Measurements from ENCODE around the gene BDKRB2.

Gene BDKRB2

DNA sequence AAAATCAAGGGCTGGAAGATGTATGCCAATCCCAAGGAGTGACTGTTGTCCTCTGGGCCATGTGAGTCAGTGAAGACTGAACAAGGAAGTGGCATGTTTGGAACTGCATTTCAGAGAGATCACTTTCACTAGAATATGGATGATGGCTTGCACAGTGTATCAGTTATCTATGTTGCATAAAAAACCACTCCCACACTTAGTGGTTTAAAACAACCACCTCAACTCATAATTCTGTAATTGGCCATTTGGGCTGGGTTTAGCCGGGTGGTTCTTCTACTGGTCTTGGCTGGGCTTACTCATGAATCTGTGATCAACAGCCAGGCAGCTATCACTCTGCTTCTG, 66.8 kb downstream of the BDKRB2 start:
- no peaks in the 10 kb centered on the region for H3K79me2 ChIP-seq (ENCODE audit: low read length)
- H3K4me3 ChIP-seq (ENCODE audit: low read length): no peak overlapping the region
- H3K27me3 ChIP-seq (replicated peaks; ENCODE audit: insufficient read depth, low read length): no peaks in the 10 kb centered on the region
- H2AFZ ChIP-seq (ENCODE audit: low read length): no peak overlapping the region
- H4K20me1 ChIP-seq (ENCODE audit: insufficient read depth, low read length): no peaks in the 10 kb centered on the region
- no peaks in the 10 kb centered on the region for H3F3A ChIP-seq (ENCODE audit: insufficient read depth, low read length)
- no peaks in the 10 kb centered on the region for H3K9me2 ChIP-seq (replicated peaks; ENCODE audit: insufficient read depth, low read length)
- no peak for TF ChIP-seq EZH2phosphoT487 (IDR thresholded peaks at IDR 0.05; ENCODE audit: low read length)
- no peak for TF ChIP-seq EZH2 (optimal IDR thresholded peaks at IDR 0.05; ENCODE audit: low read depth, low read length)
- TF ChIP-seq, protein P1, sequence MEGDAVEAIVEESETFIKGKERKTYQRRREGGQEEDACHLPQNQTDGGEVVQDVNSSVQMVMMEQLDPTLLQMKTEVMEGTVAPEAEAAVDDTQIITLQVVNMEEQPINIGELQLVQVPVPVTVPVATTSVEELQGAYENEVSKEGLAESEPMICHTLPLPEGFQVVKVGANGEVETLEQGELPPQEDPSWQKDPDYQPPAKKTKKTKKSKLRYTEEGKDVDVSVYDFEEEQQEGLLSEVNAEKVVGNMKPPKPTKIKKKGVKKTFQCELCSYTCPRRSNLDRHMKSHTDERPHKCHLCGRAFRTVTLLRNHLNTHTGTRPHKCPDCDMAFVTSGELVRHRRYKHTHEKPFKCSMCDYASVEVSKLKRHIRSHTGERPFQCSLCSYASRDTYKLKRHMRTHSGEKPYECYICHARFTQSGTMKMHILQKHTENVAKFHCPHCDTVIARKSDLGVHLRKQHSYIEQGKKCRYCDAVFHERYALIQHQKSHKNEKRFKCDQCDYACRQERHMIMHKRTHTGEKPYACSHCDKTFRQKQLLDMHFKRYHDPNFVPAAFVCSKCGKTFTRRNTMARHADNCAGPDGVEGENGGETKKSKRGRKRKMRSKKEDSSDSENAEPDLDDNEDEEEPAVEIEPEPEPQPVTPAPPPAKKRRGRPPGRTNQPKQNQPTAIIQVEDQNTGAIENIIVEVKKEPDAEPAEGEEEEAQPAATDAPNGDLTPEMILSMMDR (IDR thresholded peaks at IDR 0.05; ENCODE audit: low read length): no peak
- H3K4me2 ChIP-seq (ENCODE audit: low read depth, low read length): no peak overlapping the region
- H3K36me3 ChIP-seq (replicated peaks; ENCODE audit: insufficient read depth, low read length): no peaks in the 10 kb centered on the region
- no peaks in the 10 kb centered on the region for H3K9me3 ChIP-seq (replicated peaks; ENCODE audit: insufficient read depth, low read length)
- H3K4me1 ChIP-seq (ENCODE audit: low read length): no peaks in the 10 kb centered on the region
- no peak for DNase-seq
- no peak overlapping the region for H3K9ac ChIP-seq (ENCODE audit: low read length)
- no peak overlapping the region for H3K27ac ChIP-seq (ENCODE audit: low read length)

GRCh38 chr14:96272777-96273473, 68.3 kb downstream of the BDKRB2 start:
- Histone ChIP-seq H3K36me3 (replicated peaks; ENCODE audit: insufficient read depth, low read length) (no peaks in the 10 kb centered on the region), H3K9me3 (replicated peaks; ENCODE audit: insufficient read depth, low read length) (no peaks in the 10 kb centered on the region)

DNA sequence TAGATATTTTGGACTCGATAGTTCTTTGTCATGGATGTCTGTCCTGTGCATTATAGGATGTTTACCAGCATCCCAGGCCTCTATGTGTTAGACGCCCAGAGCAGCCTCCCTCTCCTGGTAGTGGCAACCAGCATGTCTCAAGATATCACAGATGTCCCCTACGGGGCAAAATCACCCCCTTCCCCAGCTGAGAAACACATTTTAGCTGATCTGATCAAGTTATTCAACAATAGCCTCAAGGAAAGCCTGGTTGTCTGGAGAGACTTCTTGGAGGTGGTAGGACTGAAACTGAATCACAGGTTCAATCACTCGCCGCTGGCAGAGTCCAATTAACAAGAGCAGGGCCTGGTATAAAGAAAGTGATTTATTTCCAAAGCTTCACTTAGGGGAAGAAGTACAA, 69.0 kb downstream of the BDKRB2 start:
- Histone ChIP-seq H3K9ac (ENCODE audit: low read length) (no peak overlapping the region), H3K27me3 (replicated peaks; ENCODE audit: insufficient read depth, low read length) (no peaks in the 10 kb centered on the region), H4K20me1 (ENCODE audit: insufficient read depth, low read length) (no peaks in the 10 kb centered on the region), H3F3A (ENCODE audit: insufficient read depth, low read length) (no peaks in the 10 kb centered on the region), H3K79me2 (ENCODE audit: low read length) (no peaks in the 10 kb centered on the region), H3K4me3 (ENCODE audit: low read length) (no peak overlapping the region), H3K4me2 (ENCODE audit: low read depth, low read length) (no peak overlapping the region), H3K27ac (ENCODE audit: low read length) (no peak overlapping the region), H3K36me3 (replicated peaks; ENCODE audit: insufficient read depth, low read length) (no peaks in the 10 kb centered on the region), H3K9me3 (replicated peaks; ENCODE audit: insufficient read depth, low read length) (no peaks in the 10 kb centered on the region), H2AFZ (ENCODE audit: low read length) (no peak overlapping the region), H3K9me2 (replicated peaks; ENCODE audit: insufficient read depth, low read length) (no peaks in the 10 kb centered on the region), H3K4me1 (ENCODE audit: low read length) (no peaks in the 10 kb centered on the region)
- no peak for DNase-seq
- TF ChIP-seq, protein P1 (IDR thresholded peaks at IDR 0.05; ENCODE audit: low read length): no peak
- TF ChIP-seq EZH2phosphoT487 (IDR thresholded peaks at IDR 0.05; ENCODE audit: low read length) (no peak), EZH2 (optimal IDR thresholded peaks at IDR 0.05; ENCODE audit: low read depth, low read length) (no peak)

More at GRCh38 chr14:96272777-96273473, 68.3 kb downstream of the BDKRB2 start:
- no peaks in the 10 kb centered on the region for H3K4me1 ChIP-seq (ENCODE audit: low read length)
- H3K27ac ChIP-seq (ENCODE audit: low read length): no peak overlapping the region
- H3K9me2 ChIP-seq (replicated peaks; ENCODE audit: insufficient read depth, low read length): no peaks in the 10 kb centered on the region
- no peaks in the 10 kb centered on the region for H3F3A ChIP-seq (ENCODE audit: insufficient read depth, low read length)
- no peaks in the 10 kb centered on the region for H3K79me2 ChIP-seq (ENCODE audit: low read length)
- H2AFZ ChIP-seq (ENCODE audit: low read length): no peak overlapping the region
- no peak for TF ChIP-seq EZH2 (optimal IDR thresholded peaks at IDR 0.05; ENCODE audit: low read depth, low read length)
- TF ChIP-seq, protein P1 (IDR thresholded peaks at IDR 0.05; ENCODE audit: low read length): no peak
- TF ChIP-seq EZH2phosphoT487 (IDR thresholded peaks at IDR 0.05; ENCODE audit: low read length): no peak
- no peaks in the 10 kb centered on the region for H3K27me3 ChIP-seq (replicated peaks; ENCODE audit: insufficient read depth, low read length)
- H4K20me1 ChIP-seq (ENCODE audit: insufficient read depth, low read length): no peaks in the 10 kb centered on the region
- no peak overlapping the region for H3K4me3 ChIP-seq (ENCODE audit: low read length)
- no peak for DNase-seq
- H3K9ac ChIP-seq (ENCODE audit: low read length): no peak overlapping the region
- H3K4me2 ChIP-seq (ENCODE audit: low read depth, low read length): no peak overlapping the region
